ENCODE results near the gene FNDC3B.

The FNDC3B gene

DNA sequence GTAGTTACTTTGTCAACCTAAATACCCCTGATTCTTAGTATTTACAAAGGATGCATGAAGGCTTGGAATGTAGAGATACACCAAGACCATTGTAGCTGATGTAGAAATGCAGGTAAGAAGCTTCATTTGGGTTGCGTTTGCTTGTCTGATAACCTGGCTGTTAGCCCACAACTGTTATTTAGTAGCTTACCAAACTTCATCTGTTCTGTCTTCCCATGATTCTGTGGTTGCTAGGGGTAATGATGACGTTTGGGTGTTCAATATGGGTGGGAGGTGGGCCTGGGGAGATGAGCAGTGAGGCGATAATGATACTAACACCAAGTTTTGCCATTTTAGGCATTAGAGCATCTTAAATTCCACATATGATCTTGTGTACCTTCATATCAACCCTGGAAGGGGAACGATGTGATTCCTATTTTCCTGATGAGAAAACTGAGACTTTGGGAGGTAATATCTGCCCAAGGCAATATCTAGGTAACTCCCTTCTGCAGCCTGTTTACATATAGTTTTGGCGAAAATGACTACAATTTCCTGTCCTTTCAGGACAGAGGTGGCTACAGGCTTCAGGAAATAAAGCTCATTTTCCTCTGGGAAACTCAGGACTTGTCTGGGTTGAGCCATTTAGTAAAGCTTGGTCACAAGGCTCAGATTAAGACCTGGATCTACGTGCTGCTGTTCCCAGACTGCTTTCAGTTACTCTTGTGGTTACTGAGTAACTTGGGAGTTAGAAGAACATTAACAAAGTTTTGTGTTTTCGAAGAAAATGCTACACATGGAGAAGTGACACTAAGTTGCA is 26.8 kb downstream of the FNDC3B start:
- H3K9me3 Mint-ChIP-seq = no peaks in the 10 kb centered on the region
- DNase-seq = no peak
- H3K27ac Mint-ChIP-seq = peak overlapping the region in 1 of 2 donors; percentile 13

DNA sequence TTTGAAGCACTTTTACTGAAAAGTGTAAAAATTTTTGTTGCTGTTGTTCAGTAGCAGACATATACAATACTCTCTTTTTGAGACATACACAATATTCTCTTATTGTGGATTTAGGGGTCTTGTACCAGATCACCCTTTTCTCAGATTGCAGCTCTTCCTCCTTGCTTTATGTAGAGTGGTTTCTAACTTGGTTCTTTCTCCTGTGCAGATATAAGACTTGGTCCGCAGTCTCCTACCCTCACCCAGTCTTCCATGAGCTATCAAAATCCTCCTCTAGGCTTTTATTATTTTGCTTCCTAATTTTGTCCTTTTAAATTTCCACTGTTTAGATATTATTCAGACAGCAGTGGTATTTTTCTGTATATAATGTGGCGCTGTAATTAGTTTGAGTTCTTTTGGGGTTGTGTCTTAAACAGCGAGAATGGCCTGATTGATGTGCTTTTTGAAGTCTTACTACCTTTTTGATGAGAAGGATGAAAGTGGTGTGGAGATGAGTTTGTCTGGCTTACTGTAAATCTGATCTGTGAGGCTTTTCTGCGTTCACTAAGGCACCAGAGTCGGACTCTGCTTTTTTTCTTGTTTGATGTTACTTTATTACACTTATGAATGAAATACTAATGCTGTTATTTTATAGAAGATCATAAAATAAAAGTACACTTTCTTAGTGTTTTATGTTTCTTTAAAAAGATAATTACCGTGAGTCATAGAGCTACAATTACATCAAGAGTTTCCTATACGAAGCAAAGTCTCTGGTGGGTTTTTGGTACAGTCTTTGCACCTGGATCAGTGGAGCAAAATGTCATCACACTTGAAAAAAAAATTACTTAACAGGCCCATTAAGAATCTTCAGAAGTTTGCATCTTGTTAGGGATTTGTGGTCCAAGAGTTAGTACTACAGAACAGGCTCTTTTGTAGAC is 27.8 kb downstream of the FNDC3B start:
- Mint-ChIP-seq H3K9me3 (no peaks in the 10 kb centered on the region), H3K4me1 (ENCODE audit: low read depth in 2 of 2) (peaks cover 23 to 42% of the 10 kb centered on the region in 2 donors), H3K27me3 (no peaks in the 10 kb centered on the region), H3K4me3 (no peak overlapping the region), H3K27ac (no peak overlapping the region), H3K36me3 (ENCODE audit: insufficient read depth) (peaks cover 9% of the 10 kb centered on the region)
- DNase-seq (no peak), ATAC-seq (replicated peaks) (no peak)

More for the DNA sequence above, 26.8 kb downstream of the FNDC3B start:
- H3K4me3 Mint-ChIP-seq = no peak overlapping the region
- no peak for ATAC-seq (replicated peaks)
- peaks cover 23 to 46% of the 10 kb centered on the region in 2 donors for H3K4me1 Mint-ChIP-seq (ENCODE audit: low read depth in 2 of 2)
- no peaks in the 10 kb centered on the region for H3K27me3 Mint-ChIP-seq
- H3K36me3 Mint-ChIP-seq (ENCODE audit: insufficient read depth) = peaks cover 12% of the 10 kb centered on the region

DNA sequence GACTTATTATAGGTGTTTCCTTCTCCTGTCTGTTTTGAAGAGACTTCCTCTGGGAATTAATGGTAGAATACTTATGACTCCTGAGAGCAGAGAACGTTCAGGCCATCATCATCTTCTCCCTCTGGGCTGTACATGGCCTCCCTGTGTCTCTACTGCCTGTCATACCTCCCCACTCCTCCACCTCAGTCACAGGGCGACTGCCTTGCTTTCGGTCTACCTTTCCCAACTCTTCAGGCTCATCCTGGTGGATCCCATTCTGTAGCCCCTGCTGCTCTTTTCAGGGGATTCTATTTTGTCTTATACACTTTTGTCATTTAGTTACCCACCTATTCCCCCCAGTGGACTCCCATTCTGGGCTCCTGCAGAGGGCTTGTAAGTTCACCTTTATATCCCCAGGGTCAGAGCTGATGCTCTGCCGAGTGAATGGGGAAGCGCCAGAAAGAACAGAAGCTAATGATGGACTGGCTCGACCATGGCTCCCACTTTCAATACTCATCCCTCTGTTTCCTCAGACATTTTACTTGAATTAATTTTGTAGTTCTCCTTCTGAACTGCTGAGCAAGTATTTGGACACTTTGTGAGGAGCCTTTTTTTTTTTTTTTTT is 28.6 kb downstream of the FNDC3B start:
- Mint-ChIP-seq H3K27ac (no peak overlapping the region), H3K4me3 (no peak overlapping the region), H3K4me1 (ENCODE audit: low read depth in 2 of 2) (peaks cover 22 to 35% of the 10 kb centered on the region in 2 donors), H3K36me3 (ENCODE audit: insufficient read depth) (peaks cover 12% of the 10 kb centered on the region), H3K27me3 (no peaks in the 10 kb centered on the region), H3K9me3 (no peaks in the 10 kb centered on the region)
- DNase-seq (no peak), ATAC-seq (replicated peaks) (no peak)

DNA sequence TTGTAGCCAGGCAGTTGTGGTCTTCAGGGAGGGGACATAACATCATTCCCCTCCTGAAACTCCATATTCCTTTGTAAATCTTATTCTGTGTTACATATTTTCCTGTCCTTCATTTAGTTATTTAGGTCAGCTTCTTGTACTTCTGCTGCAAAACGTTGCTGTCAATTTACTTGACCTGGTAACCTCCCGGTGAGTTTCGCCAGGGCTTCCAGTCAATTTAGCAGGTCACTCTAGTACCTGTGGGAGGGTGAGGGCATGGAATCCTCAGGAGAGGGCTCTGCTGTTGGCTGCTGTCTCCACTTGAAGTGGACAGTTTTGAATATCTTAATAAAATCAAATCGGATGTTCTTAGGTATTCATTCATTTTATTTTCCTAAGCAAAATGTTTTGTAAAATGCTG is 29.6 kb downstream of the FNDC3B start:
- Mint-ChIP-seq H3K36me3 (ENCODE audit: insufficient read depth) (peaks cover 11% of the 10 kb centered on the region), H3K27ac (no peak overlapping the region), H3K9me3 (no peaks in the 10 kb centered on the region), H3K4me3 (no peak overlapping the region), H3K4me1 (ENCODE audit: low read depth in 2 of 2) (peaks cover 12 to 33% of the 10 kb centered on the region in 2 donors), H3K27me3 (no peaks in the 10 kb centered on the region)
- DNase-seq = no peak
- no peak for ATAC-seq (replicated peaks)

DNA sequence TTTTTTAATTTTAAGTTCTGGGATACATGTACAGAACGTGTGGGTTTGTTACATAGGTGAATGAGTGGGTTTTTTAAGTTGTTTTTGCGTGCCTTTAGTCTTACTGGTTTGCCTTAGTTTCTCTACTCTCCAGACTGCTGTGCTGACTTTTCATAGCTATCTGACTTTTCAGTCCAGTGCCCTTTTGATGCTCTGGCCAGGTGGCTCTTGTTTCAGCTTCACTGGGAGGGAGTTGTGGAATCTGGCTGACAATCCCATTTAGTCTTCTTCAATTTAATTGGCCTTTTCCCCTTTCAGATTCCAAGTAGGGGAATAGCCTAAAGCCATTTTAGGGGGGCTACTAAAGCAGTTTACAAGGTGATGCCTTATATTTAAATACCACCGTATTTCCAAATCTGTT is 30.1 kb downstream of the FNDC3B start:
- Mint-ChIP-seq H3K36me3 (ENCODE audit: insufficient read depth) (peaks cover 9% of the 10 kb centered on the region), H3K4me1 (ENCODE audit: low read depth in 2 of 2) (peaks cover 12 to 31% of the 10 kb centered on the region in 2 donors), H3K9me3 (no peaks in the 10 kb centered on the region), H3K27ac (no peak overlapping the region), H3K4me3 (no peak overlapping the region), H3K27me3 (no peaks in the 10 kb centered on the region)
- DNase-seq (no peak), ATAC-seq (replicated peaks) (no peak)

DNA sequence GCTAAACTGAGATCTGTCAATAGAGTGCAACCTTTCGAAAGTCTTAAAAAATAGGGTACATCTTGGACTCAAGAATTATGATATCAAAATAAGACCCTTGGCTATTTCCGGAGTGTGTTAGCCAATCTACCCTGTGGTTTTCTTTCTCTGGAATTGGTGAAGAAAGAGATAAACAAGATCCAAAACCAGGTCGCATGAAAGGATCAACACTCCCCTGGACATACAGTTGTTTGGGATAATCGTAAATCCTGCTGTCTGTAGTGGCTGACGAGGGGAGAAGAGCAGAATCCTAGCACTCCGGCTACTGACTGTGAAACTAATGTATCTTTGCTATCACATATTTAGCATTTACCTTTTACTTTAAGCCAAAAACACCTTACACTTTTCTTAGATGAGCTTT is 30.9 kb downstream of the FNDC3B start:
- Mint-ChIP-seq H3K27ac (no peak overlapping the region), H3K9me3 (no peaks in the 10 kb centered on the region), H3K4me3 (no peak overlapping the region), H3K36me3 (ENCODE audit: insufficient read depth) (peaks cover 9% of the 10 kb centered on the region), H3K27me3 (no peaks in the 10 kb centered on the region), H3K4me1 (ENCODE audit: low read depth in 2 of 2) (peaks cover 12 to 27% of the 10 kb centered on the region in 2 donors)
- ATAC-seq (replicated peaks) (no peak), DNase-seq (no peak)

DNA sequence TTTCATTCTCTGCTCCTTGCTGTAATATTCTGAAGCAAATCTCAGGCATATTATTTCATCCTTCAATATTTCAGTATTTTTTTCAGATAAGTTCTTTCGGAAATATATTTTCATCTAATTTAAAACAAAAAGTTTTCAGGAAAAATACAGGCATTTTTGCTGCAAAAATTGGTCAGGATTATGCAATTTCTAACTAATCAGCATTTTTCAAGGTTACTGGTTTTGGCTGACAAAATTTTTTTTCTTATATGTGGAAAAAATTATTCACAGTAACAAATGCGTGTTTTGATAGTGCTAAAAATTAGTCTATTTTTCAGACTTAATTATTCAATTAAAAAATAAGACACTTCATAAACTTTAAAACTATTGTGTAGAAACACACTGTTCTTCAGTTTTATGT is 31.4 kb downstream of the FNDC3B start:
- DNase-seq (no peak), ATAC-seq (replicated peaks) (no peak)
- no peaks in the 10 kb centered on the region for H3K9me3 Mint-ChIP-seq
- no peaks in the 10 kb centered on the region for H3K27me3 Mint-ChIP-seq
- H3K4me3 Mint-ChIP-seq = no peak overlapping the region
- no peak overlapping the region for H3K27ac Mint-ChIP-seq
- H3K4me1 Mint-ChIP-seq (ENCODE audit: low read depth in 2 of 2) = peaks cover 12 to 29% of the 10 kb centered on the region in 2 donors
- peaks cover 9% of the 10 kb centered on the region for H3K36me3 Mint-ChIP-seq (ENCODE audit: insufficient read depth)

DNA sequence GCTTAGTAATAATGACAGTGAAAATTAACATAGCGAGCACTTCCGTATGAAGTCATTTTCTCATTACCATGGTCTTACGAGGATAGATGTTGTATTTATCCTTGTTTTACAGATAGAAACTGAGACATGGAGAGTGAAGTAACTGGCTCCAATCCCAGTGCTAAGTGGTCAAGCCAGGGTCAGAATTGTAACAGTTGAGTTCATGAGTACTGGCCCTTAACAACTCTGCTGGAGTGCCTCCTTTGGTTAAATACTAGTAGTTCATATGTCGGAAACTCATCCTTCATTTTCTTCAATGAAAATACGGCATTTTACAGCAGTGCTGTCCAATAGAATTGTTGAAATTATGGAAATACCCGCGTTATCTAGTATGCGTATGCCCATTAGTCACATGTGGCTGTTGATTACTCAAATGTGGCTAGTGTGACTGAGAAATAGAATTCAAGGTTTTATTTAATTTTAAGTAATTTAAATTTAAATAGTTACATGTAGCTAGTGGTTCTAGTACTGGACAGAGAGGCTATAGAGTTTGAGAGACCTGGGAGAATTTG is 32.5 kb downstream of the FNDC3B start:
- DNase-seq = no peak
- peaks cover 9% of the 10 kb centered on the region for H3K36me3 Mint-ChIP-seq (ENCODE audit: insufficient read depth)
- H3K9me3 Mint-ChIP-seq = no peaks in the 10 kb centered on the region
- no peaks in the 10 kb centered on the region for H3K27me3 Mint-ChIP-seq
- ATAC-seq (replicated peaks) = no peak
- no peak overlapping the region for H3K27ac Mint-ChIP-seq
- peaks cover 12 to 27% of the 10 kb centered on the region in 2 donors for H3K4me1 Mint-ChIP-seq (ENCODE audit: low read depth in 2 of 2)
- no peak overlapping the region for H3K4me3 Mint-ChIP-seq

DNA sequence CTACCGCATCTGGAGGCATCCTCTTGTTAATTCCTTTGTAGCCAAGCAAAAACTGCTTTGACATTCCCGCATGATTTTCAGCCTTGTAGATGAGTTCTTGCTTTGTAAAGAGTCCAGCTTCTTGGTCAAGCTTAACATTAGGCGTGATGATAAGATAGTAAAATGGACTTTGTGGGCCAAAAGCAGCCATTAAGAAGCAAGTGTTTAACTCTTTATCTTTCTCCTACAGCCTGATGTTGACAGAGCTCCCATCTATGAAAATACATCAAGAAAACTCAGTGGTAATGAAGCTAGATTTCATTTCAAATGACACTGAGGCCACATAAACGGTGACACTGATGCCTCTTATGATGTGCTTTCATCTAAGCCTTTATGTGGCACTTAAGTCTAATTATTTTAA is 33.2 kb downstream of the FNDC3B start:
- Mint-ChIP-seq H3K27me3 (no peaks in the 10 kb centered on the region), H3K9me3 (no peaks in the 10 kb centered on the region), H3K4me1 (ENCODE audit: low read depth in 2 of 2) (peaks cover 9 to 23% of the 10 kb centered on the region in 2 donors), H3K36me3 (ENCODE audit: insufficient read depth) (peaks cover 9% of the 10 kb centered on the region), H3K27ac (no peak overlapping the region), H3K4me3 (no peak overlapping the region)
- DNase-seq = no peak
- no peak for ATAC-seq (replicated peaks)

DNA sequence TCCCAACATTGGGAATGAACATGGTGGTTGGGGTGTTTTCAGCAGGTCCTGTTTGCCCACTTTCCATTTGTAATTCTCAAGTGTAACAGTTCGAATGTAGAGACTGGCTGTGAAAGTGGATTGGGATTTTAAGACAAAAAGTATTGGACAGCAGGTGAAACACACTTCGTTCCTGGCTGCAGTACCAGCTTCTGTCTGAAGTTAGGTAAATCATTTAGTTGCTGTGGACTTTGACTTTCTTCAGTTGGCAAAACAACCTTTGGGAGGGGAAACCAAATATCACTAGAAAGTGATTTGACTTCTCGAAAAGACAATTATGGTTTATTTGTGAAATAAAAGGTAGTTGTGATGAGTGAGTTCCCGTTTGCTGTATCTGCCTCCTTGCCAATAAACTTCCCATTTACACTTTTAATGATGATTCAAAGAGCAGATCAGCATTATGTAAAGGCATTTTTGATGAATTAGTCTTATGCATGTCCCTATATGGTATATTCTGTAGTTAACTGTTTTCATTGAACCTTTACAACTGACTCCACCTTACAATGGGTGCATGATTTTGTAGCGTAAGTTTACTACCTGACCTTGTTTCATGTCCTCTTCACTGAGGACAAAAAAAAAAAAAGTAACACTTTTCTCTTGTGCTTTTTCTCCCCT is 34.0 kb downstream of the FNDC3B start:
- DNase-seq (no peak), ATAC-seq (replicated peaks) (no peak)
- Mint-ChIP-seq H3K27me3 (no peaks in the 10 kb centered on the region), H3K36me3 (ENCODE audit: insufficient read depth) (peaks cover 4% of the 10 kb centered on the region), H3K4me1 (ENCODE audit: low read depth in 2 of 2) (peaks cover 4 to 23% of the 10 kb centered on the region in 2 donors), H3K4me3 (no peak overlapping the region), H3K27ac (no peak overlapping the region), H3K9me3 (no peaks in the 10 kb centered on the region)

DNA sequence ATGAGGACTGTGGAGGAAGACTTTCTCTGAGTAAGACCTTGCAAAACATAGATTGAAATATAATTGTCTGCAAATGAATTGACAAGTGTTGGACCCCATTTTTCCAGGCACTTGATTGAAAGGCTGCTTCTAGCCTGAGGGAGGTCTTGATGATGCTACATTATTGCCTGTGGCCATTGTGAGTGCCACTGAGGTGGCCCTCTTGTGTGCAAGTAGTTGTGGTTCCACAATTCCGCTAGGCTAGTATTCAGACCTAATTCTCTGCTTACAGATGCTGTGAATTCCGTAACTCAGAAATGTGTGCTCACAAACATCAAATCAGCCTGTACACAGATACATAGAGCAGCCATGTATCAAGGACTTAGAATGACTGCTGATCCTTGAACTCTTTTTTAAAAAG is 34.7 kb downstream of the FNDC3B start:
- ATAC-seq (replicated peaks) (no peak), DNase-seq (no peak)
- no peaks in the 10 kb centered on the region for H3K27me3 Mint-ChIP-seq
- H3K4me1 Mint-ChIP-seq (ENCODE audit: low read depth in 2 of 2) = peaks cover 2 to 22% of the 10 kb centered on the region in 2 donors
- no peaks in the 10 kb centered on the region for H3K9me3 Mint-ChIP-seq
- no peak overlapping the region for H3K27ac Mint-ChIP-seq
- no peak overlapping the region for H3K4me3 Mint-ChIP-seq
- H3K36me3 Mint-ChIP-seq (ENCODE audit: insufficient read depth) = peaks cover 3% of the 10 kb centered on the region

DNA sequence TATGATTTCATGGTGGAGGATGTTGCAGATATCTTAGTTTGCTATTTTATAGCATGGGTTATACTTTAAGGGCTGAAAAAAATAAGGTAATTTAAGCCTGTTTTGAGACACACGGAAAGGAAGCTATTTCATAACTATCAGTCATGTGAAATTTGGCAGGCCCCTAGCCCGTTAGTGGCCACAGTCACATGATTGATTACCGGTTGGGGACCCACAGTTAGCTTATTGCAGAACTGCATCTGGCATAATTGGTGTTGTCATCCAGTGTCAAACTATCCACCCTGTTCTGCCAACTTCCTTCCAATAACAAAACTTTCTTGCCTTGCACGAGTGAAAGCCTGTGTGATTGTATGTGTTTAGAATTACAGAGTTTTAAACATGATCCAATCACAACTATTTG is 35.2 kb downstream of the FNDC3B start:
- Mint-ChIP-seq H3K4me1 (ENCODE audit: low read depth in 2 of 2) (peaks cover 6 to 27% of the 10 kb centered on the region in 2 donors), H3K27ac (no peak overlapping the region)

DNA sequence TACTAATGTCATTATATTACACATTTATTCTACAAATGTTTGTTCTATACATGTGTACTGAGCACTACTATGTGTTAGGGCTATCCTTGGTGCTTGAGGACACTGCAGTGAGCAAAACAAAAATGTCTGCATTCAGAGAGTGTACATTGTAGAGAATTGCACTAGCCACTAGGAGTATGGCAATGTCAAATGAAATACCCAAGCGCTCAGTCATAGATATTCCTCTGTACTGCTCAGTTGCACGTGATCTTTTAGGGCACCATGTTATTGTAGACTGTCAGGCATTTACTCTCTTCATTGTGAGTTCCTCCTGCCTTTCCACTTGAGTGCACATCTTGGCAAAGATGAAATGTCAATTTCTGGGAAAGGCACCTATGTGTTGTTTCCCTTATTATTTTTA is 36.8 kb downstream of the FNDC3B start:
- H3K27me3 Mint-ChIP-seq = no peaks in the 10 kb centered on the region
- no peak overlapping the region for H3K27ac Mint-ChIP-seq
- ATAC-seq (replicated peaks) = no peak
- no peak overlapping the region for H3K4me3 Mint-ChIP-seq
- no peak for DNase-seq
- H3K9me3 Mint-ChIP-seq = no peaks in the 10 kb centered on the region
- H3K4me1 Mint-ChIP-seq (ENCODE audit: low read depth in 2 of 2) = peaks cover 6 to 17% of the 10 kb centered on the region in 2 donors
- peaks cover 3% of the 10 kb centered on the region for H3K36me3 Mint-ChIP-seq (ENCODE audit: insufficient read depth)

More for the DNA sequence above, 35.2 kb downstream of the FNDC3B start:
- Mint-ChIP-seq H3K27me3 (no peaks in the 10 kb centered on the region), H3K36me3 (ENCODE audit: insufficient read depth) (peaks cover 3% of the 10 kb centered on the region), H3K9me3 (no peaks in the 10 kb centered on the region), H3K4me3 (no peak overlapping the region)
- ATAC-seq (replicated peaks) (no peak), DNase-seq (no peak)
